Neural progenitor cell (in vitro differentiated cells): ENCODE measurements around the gene LIPT2. TPM values are rescaled to one million over a fixed set of nuclear protein-coding genes. Genes with fewer than 3 reads are reported as not detected.

Experiments
- DNase-seq: peaks from one replicate; pipeline ENCODE4 v3.0.0-alpha.2; 2016; ENCODE audit warnings: low spot score
- H2AFZ ChIP-seq: fragments of 200-600 bp; sonication (generic); replicated peaks from 2 replicates; pipeline ENCODE4 v1.6.1; 2016; ENCODE audit warnings: antibody characterized with exemption
- H3F3A ChIP-seq: fragments of 200-600 bp; sonication (generic); 2 replicates; pipeline ENCODE4 v1.6.1; 2016; ENCODE audit warnings: antibody characterized with exemption, low read depth
- H3K27ac ChIP-seq: fragments of 200-600 bp; sonication (generic); 2 replicates; pipeline ENCODE4 v1.5.1; 2016; ENCODE audit warnings: mild to moderate bottlenecking
- H3K27me3 ChIP-seq: fragments of 200-600 bp; sonication (generic); 2 replicates; pipeline ENCODE4 v1.6.1; 2016; ENCODE audit warnings: mild to moderate bottlenecking, moderate library complexity
- H3K36me3 ChIP-seq: fragments of 200-600 bp; sonication (generic); 2 replicates; pipeline ENCODE4 v1.5.1; 2016
- H3K4me1 ChIP-seq: fragments of 200-600 bp; sonication (generic); 2 replicates; pipeline ENCODE4 v1.6.1; 2016; ENCODE audit warnings: mixed run types
- H3K4me2 ChIP-seq: fragments of 200-600 bp; sonication (generic); 2 replicates; pipeline ENCODE4 v1.6.1; 2016
- H3K4me3 ChIP-seq: fragments of 200-600 bp; sonication (generic); 2 replicates; pipeline ENCODE4 v1.5.1; 2016
- H3K79me2 ChIP-seq: fragments of 200-600 bp; sonication (generic); 2 replicates; pipeline ENCODE4 v1.6.1; 2016; ENCODE audit warnings: low read depth
- H3K9ac ChIP-seq: fragments of 200-600 bp; sonication (generic); 2 replicates; pipeline ENCODE4 v1.6.1; 2016
- H3K9me3 ChIP-seq: fragments of 200-600 bp; sonication (generic); 2 replicates; pipeline ENCODE4 v1.5.1; 2016; ENCODE audit warnings: low read depth
- H4K20me1 ChIP-seq: fragments of 200-600 bp; sonication (generic); 2 replicates; pipeline ENCODE4 v1.6.1; 2016; ENCODE audit warnings: low read depth
- H3K27ac Mint-ChIP-seq: 3 replicates; pipeline ENCODE4 v1.8.0; 2021; ENCODE audit warnings: mixed read lengths
- H3K27me3 Mint-ChIP-seq: 2 replicates; pipeline ENCODE4 v1.8.0; 2022; ENCODE audit warnings: low read depth, mild to moderate bottlenecking, inconsistent platforms, moderate library complexity, mixed read lengths; ENCODE audit not compliant: insufficient read depth
- H3K36me3 Mint-ChIP-seq: 3 replicates; pipeline ENCODE4 v1.8.0; 2021; ENCODE audit warnings: mixed read lengths
- H3K4me1 Mint-ChIP-seq: 3 replicates; pipeline ENCODE4 v1.8.0; 2021; ENCODE audit warnings: mixed read lengths
- H3K4me3 Mint-ChIP-seq: 3 replicates; pipeline ENCODE4 v1.8.0; 2021; ENCODE audit warnings: mild to moderate bottlenecking, moderate library complexity, mixed read lengths
- H3K9me3 Mint-ChIP-seq: 3 replicates; pipeline ENCODE4 v1.8.0; 2020; ENCODE audit warnings: mixed read lengths
- EZH2 ChIP-seq: fragments of 200-600 bp; sonication (generic); IDR thresholded peaks from 2 replicates; pipeline ENCODE4 v1.6.1; 2017; ENCODE audit warnings: antibody characterized with exemption, mild to moderate bottlenecking, moderate library complexity
- EZH2phosphoT487 ChIP-seq: fragments of 200-600 bp; sonication (generic); IDR thresholded peaks from 2 replicates; pipeline ENCODE4 v1.6.1; 2017; ENCODE audit warnings: antibody characterized with exemption
- total RNA-seq: library from RNA; depleted of rRNA; stranded (reverse); fragments of >200 nt; gene quantifications from 2 replicates; pipeline ENCODE4 v1.2.3, GENCODE V29; 2015; ENCODE audit warnings: low replicate concordance
- TF ChIP-seq, protein P1 (sequence below): fragments of 200-600 bp; sonication (generic); IDR thresholded peaks from 2 replicates; pipeline ENCODE4 v1.5.1; 2017; ENCODE audit warnings: antibody characterized with exemption, mild to moderate bottlenecking

LIPT2 gene
- total RNA-seq, 1 donor from 2014 or later: 16.9 TPM

DNA sequence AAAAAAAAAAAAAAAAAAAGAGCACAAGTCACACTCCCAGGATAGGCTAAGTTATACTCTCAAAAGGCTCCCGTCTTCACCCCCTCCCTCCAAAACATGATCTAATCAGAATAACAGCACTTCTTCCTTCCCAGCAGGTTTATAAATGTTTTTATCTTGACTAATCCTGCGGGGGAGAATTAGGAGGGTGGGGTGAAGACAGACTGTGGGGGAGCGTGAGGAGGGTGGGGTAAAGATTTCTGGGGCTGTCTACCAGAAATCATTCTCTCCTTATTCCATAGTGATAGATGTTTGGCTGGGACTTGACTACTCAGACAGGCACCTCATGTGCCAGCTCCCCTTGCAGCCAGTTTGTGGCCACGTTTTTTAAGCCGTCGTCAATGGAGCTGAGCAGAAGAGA is 43.2 kb downstream of the LIPT2 start:
- Histone ChIP-seq H3K36me3 (no peaks in the 10 kb centered on the region), H3K27ac (no peak overlapping the region), H3K4me1 (no peaks in the 10 kb centered on the region), H3K4me3 (no peak overlapping the region), H4K20me1 (no peaks in the 10 kb centered on the region), H3K79me2 (no peaks in the 10 kb centered on the region), H3K27me3 (no peaks in the 10 kb centered on the region), H3K9ac (no peak overlapping the region), H3K9me3 (no peaks in the 10 kb centered on the region), H2AFZ (no peak overlapping the region), H3F3A (no peaks in the 10 kb centered on the region), H3K4me2 (no peak overlapping the region)
- H3K4me3 Mint-ChIP-seq: no peak overlapping the region
- H3K9me3 Mint-ChIP-seq: no peaks in the 10 kb centered on the region
- peaks cover 4% of the 10 kb centered on the region for H3K27me3 Mint-ChIP-seq
- no peak overlapping the region for H3K27ac Mint-ChIP-seq
- peaks cover 3% of the 10 kb centered on the region for H3K4me1 Mint-ChIP-seq
- TF ChIP-seq EZH2: no peak
- no peaks in the 10 kb centered on the region for H3K36me3 Mint-ChIP-seq
- DNase-seq: no peak

DNA sequence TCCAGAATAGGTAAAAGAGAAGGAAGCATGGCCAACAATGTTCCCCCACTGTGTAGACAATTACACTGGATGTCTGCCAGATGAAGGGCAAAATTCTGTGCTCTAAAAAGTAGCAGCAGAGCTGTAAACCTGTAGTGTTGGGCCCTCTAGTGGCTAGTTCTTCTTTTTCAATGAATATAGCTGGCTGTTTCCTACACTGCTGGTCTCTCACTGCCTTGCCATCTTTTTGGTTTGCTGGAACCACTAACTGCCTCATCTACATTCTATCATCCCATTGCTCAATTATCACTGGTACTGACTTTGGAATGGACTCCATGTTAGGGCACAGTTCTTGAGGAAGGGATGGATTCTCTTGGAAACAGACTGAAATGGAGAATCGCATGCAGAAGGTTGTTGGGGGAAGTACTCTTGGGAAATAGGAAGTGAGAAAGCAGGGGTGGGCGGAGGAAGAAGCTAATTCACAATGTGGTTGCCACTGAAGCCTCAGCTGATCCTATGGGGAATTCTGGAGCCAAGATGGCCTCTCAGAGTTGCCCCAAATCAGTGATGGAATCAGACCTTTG is 44.1 kb downstream of the LIPT2 start:
- Histone ChIP-seq H3K9ac (no peak overlapping the region), H3F3A (no peaks in the 10 kb centered on the region), H2AFZ (peak overlapping the region; percentile 91), H3K4me2 (no peak overlapping the region), H3K27ac (no peak overlapping the region), H3K79me2 (no peaks in the 10 kb centered on the region), H3K27me3 (no peaks in the 10 kb centered on the region), H3K9me3 (no peaks in the 10 kb centered on the region), H3K36me3 (no peaks in the 10 kb centered on the region), H3K4me3 (no peak overlapping the region), H4K20me1 (no peaks in the 10 kb centered on the region), H3K4me1 (peaks cover 4% of the 10 kb centered on the region)
- Mint-ChIP-seq H3K27ac (peak overlapping the region; percentile 40), H3K36me3 (no peaks in the 10 kb centered on the region), H3K27me3 (peaks cover 5% of the 10 kb centered on the region), H3K4me3 (peak overlapping the region; percentile 16), H3K4me1 (peaks cover 5% of the 10 kb centered on the region), H3K9me3 (no peaks in the 10 kb centered on the region)
- peak; percentile 83 for DNase-seq
- TF ChIP-seq EZH2phosphoT487: no peak
- TF ChIP-seq, protein P1, sequence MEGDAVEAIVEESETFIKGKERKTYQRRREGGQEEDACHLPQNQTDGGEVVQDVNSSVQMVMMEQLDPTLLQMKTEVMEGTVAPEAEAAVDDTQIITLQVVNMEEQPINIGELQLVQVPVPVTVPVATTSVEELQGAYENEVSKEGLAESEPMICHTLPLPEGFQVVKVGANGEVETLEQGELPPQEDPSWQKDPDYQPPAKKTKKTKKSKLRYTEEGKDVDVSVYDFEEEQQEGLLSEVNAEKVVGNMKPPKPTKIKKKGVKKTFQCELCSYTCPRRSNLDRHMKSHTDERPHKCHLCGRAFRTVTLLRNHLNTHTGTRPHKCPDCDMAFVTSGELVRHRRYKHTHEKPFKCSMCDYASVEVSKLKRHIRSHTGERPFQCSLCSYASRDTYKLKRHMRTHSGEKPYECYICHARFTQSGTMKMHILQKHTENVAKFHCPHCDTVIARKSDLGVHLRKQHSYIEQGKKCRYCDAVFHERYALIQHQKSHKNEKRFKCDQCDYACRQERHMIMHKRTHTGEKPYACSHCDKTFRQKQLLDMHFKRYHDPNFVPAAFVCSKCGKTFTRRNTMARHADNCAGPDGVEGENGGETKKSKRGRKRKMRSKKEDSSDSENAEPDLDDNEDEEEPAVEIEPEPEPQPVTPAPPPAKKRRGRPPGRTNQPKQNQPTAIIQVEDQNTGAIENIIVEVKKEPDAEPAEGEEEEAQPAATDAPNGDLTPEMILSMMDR: peak; percentile 74

DNA sequence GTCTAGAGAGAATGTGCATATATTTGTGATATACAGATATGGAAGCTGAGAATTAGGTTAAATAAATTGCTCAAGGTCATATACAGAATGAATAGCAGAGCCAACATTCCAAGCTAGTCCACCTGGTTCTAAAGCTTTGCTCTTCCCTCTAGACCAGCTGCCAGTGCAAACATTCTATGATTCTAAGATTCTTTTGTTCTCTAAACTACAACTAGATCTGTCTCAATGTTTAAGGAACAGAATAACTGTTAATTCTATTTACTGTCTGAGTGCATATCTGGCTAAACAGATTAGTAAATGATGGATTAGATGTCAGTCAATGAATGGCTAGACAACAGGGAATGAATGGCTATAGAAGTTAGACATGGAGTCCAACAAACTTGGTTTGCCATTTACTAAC is 45.8 kb downstream of the LIPT2 start:
- Histone ChIP-seq H3K4me3 (no peak overlapping the region), H3K9ac (no peak overlapping the region)
- no peaks in the 10 kb centered on the region for H3K36me3 Mint-ChIP-seq

DNA sequence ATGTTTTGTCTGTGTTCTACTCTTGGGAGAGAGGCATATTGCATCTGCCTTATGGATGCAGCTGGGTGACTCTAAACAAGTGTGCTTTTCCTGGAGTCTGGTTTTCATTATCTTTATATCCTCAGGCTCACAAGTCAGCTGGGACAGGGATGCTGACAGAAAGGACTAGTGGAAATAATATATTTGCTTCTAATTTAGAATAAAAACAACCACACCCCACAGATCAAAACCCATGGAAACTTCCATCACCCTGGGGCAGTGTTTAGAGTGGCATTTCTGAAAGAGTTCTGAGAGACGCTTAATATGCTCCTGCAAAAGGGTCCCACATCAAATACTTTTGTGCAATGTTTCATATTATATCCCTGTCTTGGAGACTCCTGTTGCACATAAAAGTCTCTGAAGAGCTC is 47.0 kb downstream of the LIPT2 start:
- no peaks in the 10 kb centered on the region for H3K36me3 ChIP-seq
- H3K27ac Mint-ChIP-seq: no peak overlapping the region
- no peaks in the 10 kb centered on the region for H3K79me2 ChIP-seq
- H3K4me1 Mint-ChIP-seq: peaks cover 24% of the 10 kb centered on the region
- peaks cover 11% of the 10 kb centered on the region for H3F3A ChIP-seq
- no peaks in the 10 kb centered on the region for H3K9me3 ChIP-seq
- no peak overlapping the region for H2AFZ ChIP-seq
- DNase-seq: no peak
- no peak for TF ChIP-seq EZH2
- no peak for TF ChIP-seq EZH2phosphoT487
- TF ChIP-seq, protein P1: no peak
- H3K27me3 Mint-ChIP-seq: peaks cover 6% of the 10 kb centered on the region
- no peak overlapping the region for H3K4me3 ChIP-seq
- H3K27me3 ChIP-seq: no peaks in the 10 kb centered on the region
- no peak overlapping the region for H3K27ac ChIP-seq
- no peak overlapping the region for H3K4me3 Mint-ChIP-seq
- H3K4me1 ChIP-seq: peaks cover 20% of the 10 kb centered on the region
- no peak overlapping the region for H3K4me2 ChIP-seq
- no peaks in the 10 kb centered on the region for H3K36me3 Mint-ChIP-seq
- H4K20me1 ChIP-seq: no peaks in the 10 kb centered on the region
- H3K9ac ChIP-seq: no peak overlapping the region
- H3K9me3 Mint-ChIP-seq: no peaks in the 10 kb centered on the region

More for the DNA sequence above, 45.8 kb downstream of the LIPT2 start:
- H3F3A ChIP-seq: peaks cover 11% of the 10 kb centered on the region
- H2AFZ ChIP-seq: no peak overlapping the region
- no peaks in the 10 kb centered on the region for H3K79me2 ChIP-seq
- Mint-ChIP-seq H3K9me3 (no peaks in the 10 kb centered on the region), H3K27me3 (peaks cover 6% of the 10 kb centered on the region), H3K27ac (no peak overlapping the region), H3K4me3 (no peak overlapping the region), H3K4me1 (peaks cover 18% of the 10 kb centered on the region)
- H4K20me1 ChIP-seq: no peaks in the 10 kb centered on the region
- no peaks in the 10 kb centered on the region for H3K36me3 ChIP-seq
- DNase-seq: no peak
- H3K9me3 ChIP-seq: no peaks in the 10 kb centered on the region
- TF ChIP-seq EZH2phosphoT487: no peak
- no peaks in the 10 kb centered on the region for H3K27me3 ChIP-seq
- no peak overlapping the region for H3K27ac ChIP-seq
- no peak overlapping the region for H3K4me2 ChIP-seq
- peaks cover 20% of the 10 kb centered on the region for H3K4me1 ChIP-seq
